Activated CD8-positive, alpha-beta T cell treated with anti-CD3 and anti-CD28 coated beads for 36 hours (primary cell): ENCODE results near the gene PCDH1. TPM values are rescaled to one million over a fixed set of nuclear protein-coding genes. Genes with fewer than 3 reads are reported as not detected.

Source experiments
- ATAC-seq: fragments of 200-7000 bp; cut with Tn5 transposase; one replicate; pipeline ENCODE4 v1.10.0; 2021; ENCODE audit warnings: mild to moderate bottlenecking, moderate library complexity
- CTCF ChIA-PET: fragments of 350-600 bp; sonication (Branson Sonifier 250); formaldehyde crosslinking; loops from one replicate; lab custom pipeline; 2021; ENCODE audit warnings: antibody characterized with exemption; lab: Charles Lee
- POLR2A ChIA-PET: fragments of 350-600 bp; sonication (Branson Sonifier 250); formaldehyde crosslinking; loops from one replicate; lab custom pipeline; 2021; ENCODE audit warnings: antibody characterized with exemption; lab: Charles Lee
- DNase-seq: peaks from one replicate; pipeline ENCODE4 v3.0.0-alpha.2; 2020
- H3K27ac Mint-ChIP-seq: one replicate; pipeline ENCODE4 v1.8.0; 2021; ENCODE audit warnings: mild to moderate bottlenecking, mixed read lengths
- H3K27me3 Mint-ChIP-seq: one replicate; pipeline ENCODE4 v1.8.0; 2021; ENCODE audit warnings: mixed read lengths
- H3K36me3 Mint-ChIP-seq: one replicate; pipeline ENCODE4 v1.8.0; 2021; ENCODE audit warnings: low read depth, mixed read lengths
- H3K4me1 Mint-ChIP-seq: one replicate; pipeline ENCODE4 v1.8.0; 2021; ENCODE audit warnings: low read depth, mixed read lengths
- H3K4me3 Mint-ChIP-seq: one replicate; pipeline ENCODE4 v1.8.0; 2021; ENCODE audit warnings: mild to moderate bottlenecking, moderate library complexity, mixed read lengths
- H3K9me3 Mint-ChIP-seq: one replicate; pipeline ENCODE4 v1.8.0; 2021; ENCODE audit warnings: mixed read lengths
- intact Hi-C: fragments of 100-400 bp; cut with micrococcal nuclease; formaldehyde crosslinking; loops from one replicate; pipeline ENCODE4 v1.10.0; 2022
- total RNA-seq, 2 experiments: library from RNA; stranded (reverse); gene quantifications; one replicate each; pipeline ENCODE4 v1.2.3, GENCODE V29; 2021
- TF ChIP-seq, protein P1 (sequence below): fragments of 200-600 bp; IDR thresholded peaks from one replicate; pipeline ENCODE4 v1.8.0; 2022; ENCODE audit warnings: antibody characterized with exemption, mild to moderate bottlenecking

The PCDH1 gene
- total RNA-seq, 2 experiments from 2014 or later = 0.87 TPM; not detected in 1

DNA sequence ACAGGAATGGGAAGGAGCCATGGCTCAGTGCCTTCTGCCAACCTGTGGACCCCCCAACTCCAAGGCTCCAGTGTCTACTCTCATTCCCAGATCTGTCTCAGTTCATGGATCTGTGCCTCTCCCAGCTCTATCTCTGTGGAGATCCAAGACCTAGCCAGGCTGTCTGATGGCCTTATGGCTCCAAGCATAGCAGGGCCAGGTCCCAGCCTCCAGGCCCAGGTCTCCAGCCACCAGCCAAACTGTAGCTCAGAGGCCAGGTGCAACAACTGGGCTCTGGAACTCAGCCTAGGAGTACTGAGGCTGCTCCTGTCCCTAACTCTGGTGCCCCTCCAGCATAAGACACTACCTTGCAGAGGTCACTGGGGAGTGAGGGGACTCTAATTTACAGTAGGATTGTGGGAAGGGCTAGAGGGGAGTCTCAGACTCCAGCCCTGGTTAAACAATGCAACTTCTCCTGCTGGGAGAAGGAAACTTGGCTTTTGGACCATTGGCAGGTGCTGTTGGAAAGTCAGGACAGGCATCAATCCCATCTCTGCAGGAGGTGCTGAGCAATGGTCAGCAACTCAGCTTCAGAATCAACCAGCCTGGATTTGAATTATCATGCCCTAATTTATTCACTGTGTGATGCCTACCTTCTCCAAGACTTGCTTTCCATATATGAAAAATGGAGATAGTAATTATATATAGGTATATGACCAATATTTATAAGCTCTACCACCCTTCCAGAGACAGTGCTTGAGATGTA, 63.0 kb downstream of the PCDH1 start:
- Mint-ChIP-seq H3K27ac (no peak overlapping the region), H3K9me3 (no peaks in the 10 kb centered on the region), H3K27me3 (peaks cover 19% of the 10 kb centered on the region), H3K36me3 (no peaks in the 10 kb centered on the region), H3K4me3 (no peak overlapping the region), H3K4me1 (no peaks in the 10 kb centered on the region)
- ATAC-seq (no peak), DNase-seq (no peak)
- intact Hi-C loops = no loop called here
- ChIA-PET CTCF (interaction anchor here (0.7 to 6.2 kb wide), 16 partner anchors 8 to 150 kb away, joined by 3 to 61 read pairs (median 6); partner anchors contain the start of gene PCDH1), POLR2A (interaction anchor here (0.6 to 1.3 kb wide), 2 partner anchors 64 to 76 kb away, joined by 3 read pairs; no protein-coding TSS in a partner anchor)
- TF ChIP-seq, protein P1, sequence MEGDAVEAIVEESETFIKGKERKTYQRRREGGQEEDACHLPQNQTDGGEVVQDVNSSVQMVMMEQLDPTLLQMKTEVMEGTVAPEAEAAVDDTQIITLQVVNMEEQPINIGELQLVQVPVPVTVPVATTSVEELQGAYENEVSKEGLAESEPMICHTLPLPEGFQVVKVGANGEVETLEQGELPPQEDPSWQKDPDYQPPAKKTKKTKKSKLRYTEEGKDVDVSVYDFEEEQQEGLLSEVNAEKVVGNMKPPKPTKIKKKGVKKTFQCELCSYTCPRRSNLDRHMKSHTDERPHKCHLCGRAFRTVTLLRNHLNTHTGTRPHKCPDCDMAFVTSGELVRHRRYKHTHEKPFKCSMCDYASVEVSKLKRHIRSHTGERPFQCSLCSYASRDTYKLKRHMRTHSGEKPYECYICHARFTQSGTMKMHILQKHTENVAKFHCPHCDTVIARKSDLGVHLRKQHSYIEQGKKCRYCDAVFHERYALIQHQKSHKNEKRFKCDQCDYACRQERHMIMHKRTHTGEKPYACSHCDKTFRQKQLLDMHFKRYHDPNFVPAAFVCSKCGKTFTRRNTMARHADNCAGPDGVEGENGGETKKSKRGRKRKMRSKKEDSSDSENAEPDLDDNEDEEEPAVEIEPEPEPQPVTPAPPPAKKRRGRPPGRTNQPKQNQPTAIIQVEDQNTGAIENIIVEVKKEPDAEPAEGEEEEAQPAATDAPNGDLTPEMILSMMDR = no peak

DNA sequence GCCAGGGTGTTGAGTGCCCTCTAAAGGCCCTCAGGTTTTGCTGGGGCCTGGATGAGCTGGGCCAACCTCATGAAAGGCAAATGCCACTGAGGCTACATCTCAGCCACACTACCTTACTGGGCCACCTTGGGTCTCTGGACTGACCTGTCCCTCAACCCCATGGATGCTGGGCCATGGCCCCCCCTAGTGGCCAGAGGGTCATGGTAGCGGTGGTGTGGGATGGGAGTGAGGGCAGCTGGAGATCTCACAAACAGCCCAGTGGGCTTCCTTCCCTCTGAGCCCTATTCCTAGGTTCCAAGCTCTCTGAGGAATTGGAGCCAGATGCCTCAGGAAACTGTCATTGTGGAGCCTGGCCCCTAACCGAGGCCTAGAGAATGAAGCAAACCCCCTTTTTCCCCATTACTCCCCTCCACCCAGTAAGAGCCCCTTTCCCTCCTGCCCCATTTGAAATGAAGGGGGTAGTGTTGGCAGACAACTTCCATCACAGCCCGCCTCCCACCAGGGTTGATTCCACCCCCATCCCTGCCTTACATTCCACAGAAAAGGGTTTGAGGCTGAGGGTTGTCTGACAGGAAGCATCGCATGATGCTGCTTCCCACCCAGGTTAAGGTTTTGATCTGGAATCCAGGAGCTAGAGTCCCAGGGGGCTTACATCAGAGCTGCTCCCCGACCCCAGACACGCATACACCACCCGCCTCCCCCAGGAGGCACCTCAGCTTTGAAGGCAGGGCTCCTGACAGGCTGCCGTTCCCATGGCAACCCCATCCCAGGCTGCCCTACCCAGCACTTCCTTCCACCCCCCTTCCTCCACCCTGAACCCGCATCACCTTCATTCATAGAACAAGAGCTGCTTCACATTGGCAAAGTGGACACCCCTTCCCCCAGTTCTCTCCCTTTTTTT, 63.9 kb downstream of the PCDH1 start:
- intact Hi-C loops = loop anchor here (5.0 kb wide), 2 partner anchors 52 to 117 kb away; no protein-coding TSS in a partner anchor
- ChIA-PET CTCF (interaction anchor here (0.6 to 6.2 kb wide), 21 partner anchors 9 to 149 kb away, joined by 3 to 61 read pairs (median 5); partner anchors contain the start of gene PCDH1), POLR2A (interaction anchor here (1.3 kb wide), 1 partner anchor 65 kb away, joined by 3 read pairs; no protein-coding TSS in a partner anchor)
- ATAC-seq = peak; percentile 76
- Mint-ChIP-seq H3K27me3 (peaks cover 20% of the 10 kb centered on the region), H3K27ac (no peak overlapping the region), H3K4me1 (no peaks in the 10 kb centered on the region), H3K9me3 (no peaks in the 10 kb centered on the region), H3K4me3 (no peak overlapping the region), H3K36me3 (no peaks in the 10 kb centered on the region)
- peak; percentile 70 for DNase-seq
- TF ChIP-seq, protein P1 = peak; percentile 75

DNA sequence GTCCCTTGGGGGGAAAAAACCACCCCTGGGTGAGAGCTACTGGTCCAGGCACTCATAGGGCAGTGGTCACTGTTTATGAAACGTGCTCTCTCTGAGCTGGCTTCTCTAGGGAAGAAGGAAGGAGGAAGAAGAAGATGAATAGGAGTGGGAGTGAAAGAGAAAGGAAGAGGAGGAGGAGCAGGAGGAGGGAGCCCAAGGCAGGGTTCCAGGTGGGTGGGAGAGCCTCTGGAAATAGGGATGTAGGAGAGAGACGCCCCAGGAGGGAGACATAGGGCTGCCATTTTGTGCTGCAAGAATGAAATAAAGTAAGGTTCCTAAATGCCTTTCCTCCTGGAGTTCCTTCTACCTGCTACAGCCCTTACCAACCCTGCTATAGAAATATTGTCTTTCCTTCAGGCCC, 65.7 kb downstream of the PCDH1 start:
- Mint-ChIP-seq H3K27ac (no peak overlapping the region), H3K27me3 (peaks cover 34% of the 10 kb centered on the region), H3K36me3 (no peaks in the 10 kb centered on the region), H3K4me1 (no peaks in the 10 kb centered on the region), H3K9me3 (no peaks in the 10 kb centered on the region), H3K4me3 (no peak overlapping the region)
- intact Hi-C loops = loop anchor here (5.0 kb wide), 2 partner anchors 50 to 115 kb away; no protein-coding TSS in a partner anchor
- ATAC-seq (no peak), DNase-seq (no peak)
- TF ChIP-seq, protein P1 = no peak
- CTCF ChIA-PET = interaction anchor here (0.9 to 6.2 kb wide), 10 partner anchors 11 to 120 kb away, joined by 3 to 61 read pairs (median 8); partner anchors contain the start of gene PCDH1
- POLR2A ChIA-PET = no interaction called here

DNA sequence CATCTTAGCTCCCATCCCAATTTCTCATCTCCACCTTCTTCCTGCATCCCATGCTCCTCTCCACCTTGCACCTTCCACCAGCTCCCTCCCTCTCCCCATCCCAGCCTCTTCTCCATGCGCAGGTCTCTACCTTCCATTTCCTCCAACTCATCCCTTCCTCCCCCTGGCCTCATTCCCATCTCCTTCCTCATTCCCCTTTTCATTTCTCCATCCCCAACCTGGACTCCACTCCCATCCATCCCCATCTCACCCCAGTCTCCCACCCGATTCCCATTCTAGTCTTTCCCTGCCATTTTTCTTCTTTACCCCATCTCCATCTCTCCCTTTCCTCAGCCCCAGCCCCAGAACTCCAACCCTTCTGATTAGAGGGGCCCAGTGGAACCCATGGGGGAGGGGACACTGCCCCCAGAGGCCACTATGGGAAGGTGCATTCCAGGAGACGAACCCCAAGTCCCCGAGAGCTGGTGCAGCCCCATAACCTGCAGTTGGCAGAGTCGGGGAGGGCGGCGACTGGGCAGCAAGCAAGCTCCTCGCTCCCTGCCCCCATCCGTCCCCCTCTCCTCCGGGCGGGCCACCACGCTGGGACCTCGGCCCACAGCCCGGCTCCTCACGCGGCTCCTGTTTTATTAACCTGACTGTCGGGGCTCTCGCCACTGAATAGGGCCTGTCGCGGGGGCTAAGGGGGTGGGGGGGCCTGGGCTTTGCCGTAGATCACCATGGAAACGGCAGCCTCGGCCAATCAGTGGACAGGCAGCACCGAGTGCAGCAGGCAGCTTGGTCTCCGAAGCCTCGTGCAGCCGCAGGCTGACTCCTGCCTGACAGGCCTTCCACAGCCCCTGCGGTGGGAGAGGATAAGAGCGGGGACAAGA, 66.7 kb downstream of the PCDH1 start:
- DNase-seq = peak; percentile 49
- H3K4me1 Mint-ChIP-seq = no peaks in the 10 kb centered on the region
- peak; percentile 88 for ATAC-seq
- ChIA-PET CTCF (interaction anchor here (0.6 to 6.2 kb wide), 24 partner anchors 12 to 162 kb away, joined by 3 to 61 read pairs (median 4); partner anchors contain the start of gene PCDH1), POLR2A (interaction anchor here (0.7 to 1.1 kb wide), 3 partner anchors 14 to 103 kb away, joined by 3 read pairs; no protein-coding TSS in a partner anchor)
- TF ChIP-seq, protein P1 = peak; percentile 77
- intact Hi-C loops = loop anchor here (5.0 kb wide), 2 partner anchors 49 to 114 kb away; no protein-coding TSS in a partner anchor
- no peaks in the 10 kb centered on the region for H3K36me3 Mint-ChIP-seq
- H3K4me3 Mint-ChIP-seq = no peak overlapping the region
- no peaks in the 10 kb centered on the region for H3K9me3 Mint-ChIP-seq
- H3K27ac Mint-ChIP-seq = no peak overlapping the region
- H3K27me3 Mint-ChIP-seq = peaks cover 38% of the 10 kb centered on the region
